ENCODE measurements around the gene DLEC1.

DLEC1 gene

GRCh38 chr3:38001456-38002081, 37.4 kb upstream of the DLEC1 start:
- no peak for DNase-seq

- no peak for DNase-seq
Observed at GRCh38 chr3:38002291-38002876, 36.6 kb upstream of the DLEC1 start.

- no peak for DNase-seq
Observed at GRCh38 chr3:38002940-38003339, 36.1 kb upstream of the DLEC1 start.

- no peak for DNase-seq
Observed at GRCh38 chr3:38003371-38003816, 35.6 kb upstream of the DLEC1 start.

GRCh38 chr3:38003817-38004414, 35.1 kb upstream of the DLEC1 start:
- no peak for DNase-seq

GRCh38 chr3:38004415-38005075, 34.5 kb upstream of the DLEC1 start:
- peak in 1 of 2 experiments; percentile 13 for DNase-seq

GRCh38 chr3:38005076-38006020, 33.7 kb upstream of the DLEC1 start:
- DNase-seq: no peak

- DNase-seq: no peak
Observed at GRCh38 chr3:38006031-38006430, 33.0 kb upstream of the DLEC1 start.

- DNase-seq: no peak
Observed at GRCh38 chr3:38006445-38006995, 32.5 kb upstream of the DLEC1 start.

- no peak for DNase-seq
Observed at GRCh38 chr3:38007754-38008090, 31.3 kb upstream of the DLEC1 start.

- DNase-seq: no peak
Observed at GRCh38 chr3:38008191-38008701, 30.8 kb upstream of the DLEC1 start.

GRCh38 chr3:38008971-38009580, 29.9 kb upstream of the DLEC1 start:
- no peak for DNase-seq

- DNase-seq: no peak
Observed at GRCh38 chr3:38009807-38010591, 29.0 kb upstream of the DLEC1 start.

- DNase-seq: no peak
Observed at GRCh38 chr3:38011111-38011510, 27.9 kb upstream of the DLEC1 start.

GRCh38 chr3:38015485-38015884, 23.5 kb upstream of the DLEC1 start:
- no peak for DNase-seq

- DNase-seq: no peak
Observed at GRCh38 chr3:38015984-38016383, 23.0 kb upstream of the DLEC1 start.

GRCh38 chr3:38016410-38016809, 22.6 kb upstream of the DLEC1 start:
- no peak for DNase-seq

GRCh38 chr3:38016847-38017444, 22.1 kb upstream of the DLEC1 start:
- DNase-seq: no peak

- DNase-seq: no peak
Observed at GRCh38 chr3:38017445-38018295, 21.3 kb upstream of the DLEC1 start.

Data from NCI-H1930 (cell line).